H1 (cell line): Measurements from ENCODE around the gene RPS21. TPM values are rescaled to one million over a fixed set of nuclear protein-coding genes. Genes with fewer than 3 reads are reported as not detected.

Experiments used
- BRCA1 ChIP-seq: IDR thresholded peaks from 2 replicates; pipeline ENCODE4 v1.6.1; 2012; ENCODE audit warnings: low read depth, low read length, improper control_type of control experiment
- GTF2F1 ChIP-seq: IDR thresholded peaks from 2 replicates; pipeline ENCODE4 v1.6.1; 2012; ENCODE audit warnings: low read depth, low read length, improper control_type of control experiment, borderline replicate concordance
- polyA plus RNA-seq, 7 experiments: library from polyadenylated mRNA; depleted of rRNA in 3 of 7; stranded (reverse) in 5 of 7; unstranded in 2 of 7; fragments of >200 nt in 5 of 7; fragments of 200-250 nt in 2 of 7; gene quantifications; 1 replicate in 5 of 7; 2 replicates in 1 of 7; 4 replicates in 1 of 7; pipeline versions ENCODE4 v1.2.1 to v1.2.3, GENCODE V29; 2011 to 2013; ENCODE audit warnings: missing spikeins in 2 of 7, mixed read lengths in 2 of 7
- total RNA-seq: library from RNA; stranded (reverse); fragmentation: NEBNext Ultra II Directional; extraction: Animal tissue kit (Norgen Biotek cat#: 25700); gene quantifications from 2 replicates; pipeline ENCODE4 v1.2.1, GENCODE V29; 2021

RPS21 gene
- total and polyA plus RNA-seq, 2 of the 8 experiments (the other 6 are each of a cell fraction or from before 2014, with no cell fraction given): 1,787 to 7,219 TPM

GRCh38 chr20:62382306-62383198 is 4.4 kb upstream of the RPS21 start (continued):
- TF ChIP-seq BRCA1 (no peak), GTF2F1 (no peak)
